Endometrium (tissue), 2 donors: ENCODE results near the gene ZNF354B.
"Not testable (repeated sequence)": the region's sequence is repeated elsewhere in the genome, so short reads cannot be mapped to it uniquely, and the experiment has no call there.

Experiments used
- FAIRE-seq: peaks from 2 replicates; lab custom pipeline; 2012; peaks lifted over from hg19 to GRCh38; lab: Jason Lieb, UNC
- donor health status: control.
- donor health status: control.

The ZNF354B gene

GRCh38 chr5:178859625-178860521, at the start of gene ZNF354B:
Gene ZNF354B (plus strand): TSS chr5:178859953. CDS start chr5:178861048, 1,095 bp downstream.
- peak; percentile 86 for FAIRE-seq

GRCh38 chr5:178817506-178817905, 42.2 kb upstream of the ZNF354B start:
- no peak for FAIRE-seq

GRCh38 chr5:178818094-178818493, 41.7 kb upstream of the ZNF354B start:
- no peak for FAIRE-seq

- FAIRE-seq: no peak
Observed at GRCh38 chr5:178820001-178820400, 39.8 kb upstream of the ZNF354B start.

GRCh38 chr5:178825444-178825843, 34.3 kb upstream of the ZNF354B start:
- no peak for FAIRE-seq

GRCh38 chr5:178826216-178826615, 33.5 kb upstream of the ZNF354B start:
- FAIRE-seq: no peak

- no peak for FAIRE-seq
Observed at GRCh38 chr5:178827636-178828035, 32.1 kb upstream of the ZNF354B start.

GRCh38 chr5:178831049-178831448, 28.7 kb upstream of the ZNF354B start:
- FAIRE-seq: no peak

- FAIRE-seq: no peak
Observed at GRCh38 chr5:178832618-178833201, 27.0 kb upstream of the ZNF354B start.

- FAIRE-seq: no peak
Observed at GRCh38 chr5:178836628-178837027, 23.1 kb upstream of the ZNF354B start.

- FAIRE-seq: not testable (repeated sequence)
Observed at GRCh38 chr5:178838695-178839318, 20.9 kb upstream of the ZNF354B start.

- no peak for FAIRE-seq
Observed at GRCh38 chr5:178839319-178839704, 20.4 kb upstream of the ZNF354B start.

GRCh38 chr5:178840399-178840798, 19.4 kb upstream of the ZNF354B start:
- FAIRE-seq: not testable (repeated sequence)

- no peak for FAIRE-seq
Observed at GRCh38 chr5:178849316-178849715, 10.4 kb upstream of the ZNF354B start.

- no peak for FAIRE-seq
Observed at GRCh38 chr5:178851951-178852350, 7.8 kb upstream of the ZNF354B start.

GRCh38 chr5:178854284-178854683, 5.5 kb upstream of the ZNF354B start:
- no peak for FAIRE-seq

- FAIRE-seq: not testable (repeated sequence)
Observed at GRCh38 chr5:178860615-178861014, 862 bp downstream of the ZNF354B start.

- FAIRE-seq: no peak
Observed at GRCh38 chr5:178861627-178862026, 1.9 kb downstream of the ZNF354B start.

- FAIRE-seq: no peak
Observed at GRCh38 chr5:178866946-178867345, 7.2 kb downstream of the ZNF354B start.

GRCh38 chr5:178869577-178869976, 9.8 kb downstream of the ZNF354B start:
- no peak for FAIRE-seq

GRCh38 chr5:178870411-178870810, 10.7 kb downstream of the ZNF354B start:
- FAIRE-seq: no peak

GRCh38 chr5:178872302-178872701, 12.5 kb downstream of the ZNF354B start:
- FAIRE-seq: no peak

- not testable (repeated sequence) for FAIRE-seq
Observed at GRCh38 chr5:178883115-178883694, 23.5 kb downstream of the ZNF354B start.
